Neural progenitor cell (in vitro differentiated cells): Measurements from ENCODE around the gene MICU2.

Experiments used
- CTCF ChIP-seq: fragments of 200-600 bp; sonication (generic); IDR thresholded peaks from 2 replicates; pipeline ENCODE4 v1.5.1; 2017; ENCODE audit warnings: antibody characterized with exemption, mild to moderate bottlenecking
- EZH2 ChIP-seq: fragments of 200-600 bp; sonication (generic); IDR thresholded peaks from 2 replicates; pipeline ENCODE4 v1.6.1; 2017; ENCODE audit warnings: antibody characterized with exemption, mild to moderate bottlenecking, moderate library complexity

GRCh38 chr13:21606796-21607195 lies 2.8 kb upstream of the MICU2 start:
- no peak for TF ChIP-seq CTCF
- no peak for TF ChIP-seq EZH2
